ENCODE measurements around the gene ACOX3. TPM values are rescaled to one million over a fixed set of nuclear protein-coding genes. Genes with fewer than 3 reads are reported as not detected.
A peak's percentile ranks its signal among the peaks of the same experiment; 100 is the strongest.

Gene ACOX3
- total RNA-seq, 1 donor from 2014 or later: 16.6 TPM

- Mint-ChIP-seq H3K27me3 (ENCODE audit: low read depth) (no peaks in the 10 kb centered on the region), H3K27ac (ENCODE audit: unreplicated experiment) (no peak overlapping the region), H3K9me3 (peaks cover 2% of the 10 kb centered on the region), H3K4me1 (peaks cover 44% of the 10 kb centered on the region), H3K4me3 (peak overlapping the region; percentile 90), H3K36me3 (ENCODE audit: low read depth) (no peaks in the 10 kb centered on the region)
- DNase-seq (ENCODE audit: low read depth, low spot score): no peak
- no peak for TF ChIP-seq CTCF (conservative IDR thresholded peaks at IDR 0.05)
Observed at GRCh38 chr4:8442596-8443358, 2.3 kb upstream of the ACOX3 start.

- H3K27ac Mint-ChIP-seq (ENCODE audit: unreplicated experiment): peak overlapping the region; percentile 75
- peaks cover 2% of the 10 kb centered on the region for H3K9me3 Mint-ChIP-seq
- no peaks in the 10 kb centered on the region for H3K27me3 Mint-ChIP-seq (ENCODE audit: low read depth)
- peak overlapping the region; percentile 90 for H3K4me3 Mint-ChIP-seq
- no peaks in the 10 kb centered on the region for H3K36me3 Mint-ChIP-seq (ENCODE audit: low read depth)
- no peak for TF ChIP-seq CTCF (conservative IDR thresholded peaks at IDR 0.05)
- no peak for DNase-seq (ENCODE audit: low read depth, low spot score)
- H3K4me1 Mint-ChIP-seq: peaks cover 52% of the 10 kb centered on the region
Observed at GRCh38 chr4:8441499-8442091, 1.1 kb upstream of the ACOX3 start.

- H3K4me1 Mint-ChIP-seq: peaks cover 52% of the 10 kb centered on the region
- TF ChIP-seq CTCF (conservative IDR thresholded peaks at IDR 0.05): no peak
- H3K4me3 Mint-ChIP-seq: peak overlapping the region; percentile 98
- H3K27ac Mint-ChIP-seq (ENCODE audit: unreplicated experiment): peak overlapping the region; percentile 98
- H3K36me3 Mint-ChIP-seq (ENCODE audit: low read depth): no peaks in the 10 kb centered on the region
- no peak for DNase-seq (ENCODE audit: low read depth, low spot score)
- H3K9me3 Mint-ChIP-seq: peaks cover 2% of the 10 kb centered on the region
- H3K27me3 Mint-ChIP-seq (ENCODE audit: low read depth): no peaks in the 10 kb centered on the region
Observed at GRCh38 chr4:8439914-8440491, 520 bp downstream of the ACOX3 start.

- H3K9me3 Mint-ChIP-seq: peaks cover 2% of the 10 kb centered on the region
- no peaks in the 10 kb centered on the region for H3K36me3 Mint-ChIP-seq (ENCODE audit: low read depth)
- H3K4me1 Mint-ChIP-seq: peaks cover 52% of the 10 kb centered on the region
- peak overlapping the region; percentile 98 for H3K4me3 Mint-ChIP-seq
- H3K27ac Mint-ChIP-seq (ENCODE audit: unreplicated experiment): no peak overlapping the region
- H3K27me3 Mint-ChIP-seq (ENCODE audit: low read depth): no peaks in the 10 kb centered on the region
- no peak for TF ChIP-seq CTCF (conservative IDR thresholded peaks at IDR 0.05)
- no peak for DNase-seq (ENCODE audit: low read depth, low spot score)
Observed at GRCh38 chr4:8439168-8439567, 1.4 kb downstream of the ACOX3 start.

GRCh38 chr4:8438743-8439142, 1.8 kb downstream of the ACOX3 start:
- H3K36me3 Mint-ChIP-seq (ENCODE audit: low read depth): no peaks in the 10 kb centered on the region
- TF ChIP-seq CTCF (conservative IDR thresholded peaks at IDR 0.05): no peak
- no peaks in the 10 kb centered on the region for H3K27me3 Mint-ChIP-seq (ENCODE audit: low read depth)
- H3K4me1 Mint-ChIP-seq: peaks cover 52% of the 10 kb centered on the region
- DNase-seq (ENCODE audit: low read depth, low spot score): no peak
- peak overlapping the region; percentile 98 for H3K4me3 Mint-ChIP-seq
- H3K9me3 Mint-ChIP-seq: peaks cover 2% of the 10 kb centered on the region
- no peak overlapping the region for H3K27ac Mint-ChIP-seq (ENCODE audit: unreplicated experiment)

Measured in neural crest cell (in vitro differentiated cells).